Measurements from ENCODE around the gene KREMEN1.

KREMEN1 gene

GRCh38 chr22:29208879-29209623 is 136.2 kb downstream of the KREMEN1 start:
- FAIRE-seq: no peak

- FAIRE-seq: no peak
Measured at GRCh38 chr22:29209624-29209929, 136.7 kb downstream of the KREMEN1 start.

DNA sequence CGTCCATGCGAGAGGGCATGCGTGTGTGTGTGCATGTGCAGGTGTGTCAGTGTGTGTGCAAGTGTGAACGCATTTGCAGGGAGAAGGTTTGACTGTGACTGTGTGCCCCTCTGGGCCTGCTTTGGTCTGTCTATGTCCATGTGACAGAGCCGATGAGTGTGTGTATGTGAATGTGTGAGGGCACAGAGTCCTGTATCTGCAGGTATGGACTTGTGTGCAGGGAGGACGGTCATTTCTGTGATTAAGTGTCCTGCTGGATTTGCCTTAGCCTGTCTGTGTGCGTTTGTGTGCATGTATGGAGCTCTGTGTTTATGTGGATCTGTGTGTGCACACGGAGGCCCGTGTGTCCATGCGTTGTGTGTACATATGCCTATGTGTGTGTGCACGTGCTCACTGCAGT is 138.2 kb downstream of the KREMEN1 start:
- FAIRE-seq: no peak

- no peak for FAIRE-seq
Measured at GRCh38 chr22:29211466-29211865, 138.6 kb downstream of the KREMEN1 start.

DNA sequence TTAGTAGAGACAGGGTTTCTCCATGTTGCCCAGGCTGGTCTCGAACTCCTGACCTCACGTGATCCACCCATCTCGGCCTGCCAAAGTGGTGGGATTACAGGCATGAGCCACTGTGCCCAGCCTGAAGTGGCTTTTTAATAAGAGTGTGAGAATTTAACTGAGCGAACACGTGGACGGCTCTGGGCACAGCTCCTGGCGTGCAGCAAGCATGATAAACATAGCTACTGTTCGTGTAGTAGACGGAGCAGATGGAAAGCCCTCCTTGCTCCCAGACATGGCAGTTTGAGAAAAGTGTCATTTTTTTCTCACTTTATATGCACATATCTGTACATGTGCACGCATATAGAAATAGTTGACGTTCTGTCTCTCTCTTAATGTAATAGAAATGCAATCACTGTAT is 139.9 kb downstream of the KREMEN1 start:
- FAIRE-seq: no peak

- FAIRE-seq: no peak
Measured at GRCh38 chr22:29213493-29213892, 140.7 kb downstream of the KREMEN1 start.

DNA sequence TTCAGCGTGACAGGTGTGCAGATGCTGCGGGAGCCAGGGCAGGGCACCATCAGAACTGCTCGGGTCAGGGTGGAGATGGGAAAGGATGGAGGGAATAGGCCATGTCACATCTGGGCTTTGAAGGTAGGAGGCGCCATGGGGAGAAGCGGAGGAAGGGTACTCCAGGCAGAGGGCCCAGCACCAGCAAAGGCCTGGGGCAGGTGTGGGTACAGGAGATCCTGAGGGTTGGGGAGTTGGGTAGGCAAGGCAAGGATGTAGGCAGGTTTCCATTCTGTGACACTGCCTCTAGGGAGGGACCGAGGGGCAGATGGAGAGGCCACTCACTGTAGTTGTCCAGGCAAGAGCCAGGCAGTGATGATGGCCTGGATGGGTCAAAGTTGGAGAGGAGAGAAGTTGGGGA is 141.4 kb downstream of the KREMEN1 start:
- no peak for FAIRE-seq

DNA sequence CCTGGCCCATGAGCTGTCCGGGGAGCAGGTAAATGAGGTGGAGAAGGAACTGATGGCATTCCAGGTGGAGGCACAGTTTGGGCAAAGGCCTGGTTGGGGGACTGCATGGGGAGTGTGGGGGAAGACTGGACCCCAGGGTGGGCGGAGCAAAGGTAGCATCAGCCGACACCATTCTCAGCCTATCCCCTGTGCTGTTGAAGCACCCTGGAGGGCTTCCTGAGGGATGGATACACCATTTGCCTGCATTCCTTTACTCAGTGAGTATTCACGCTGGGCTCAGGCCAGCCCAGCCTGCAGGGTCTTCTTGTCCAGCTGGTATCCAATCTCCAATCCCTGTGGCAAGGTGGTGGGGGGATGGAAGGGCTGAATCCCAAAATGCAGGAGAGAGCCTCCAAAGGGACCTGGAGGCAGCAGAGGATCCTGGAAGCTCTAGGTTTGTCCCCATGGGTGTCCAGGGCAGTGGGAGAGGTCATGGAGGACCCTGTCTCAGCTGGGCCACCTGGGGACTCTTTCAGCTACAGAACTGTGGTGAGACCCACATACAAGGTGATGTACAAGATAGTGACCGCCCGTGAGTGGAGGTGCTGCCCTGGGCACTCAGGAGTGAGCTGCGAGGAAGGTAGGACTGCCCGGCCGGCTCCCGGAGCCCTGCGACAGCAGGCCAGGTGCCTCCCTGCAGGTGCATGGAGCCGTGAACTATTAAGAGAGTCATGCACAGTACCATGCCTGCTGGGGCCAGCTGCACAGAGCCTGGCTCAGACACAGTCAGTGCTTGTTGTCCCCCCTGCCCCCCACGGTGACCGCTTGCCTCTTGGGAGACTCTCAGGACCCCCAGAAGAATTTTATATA is 142.4 kb downstream of the KREMEN1 start:
- FAIRE-seq: no peak

DNA sequence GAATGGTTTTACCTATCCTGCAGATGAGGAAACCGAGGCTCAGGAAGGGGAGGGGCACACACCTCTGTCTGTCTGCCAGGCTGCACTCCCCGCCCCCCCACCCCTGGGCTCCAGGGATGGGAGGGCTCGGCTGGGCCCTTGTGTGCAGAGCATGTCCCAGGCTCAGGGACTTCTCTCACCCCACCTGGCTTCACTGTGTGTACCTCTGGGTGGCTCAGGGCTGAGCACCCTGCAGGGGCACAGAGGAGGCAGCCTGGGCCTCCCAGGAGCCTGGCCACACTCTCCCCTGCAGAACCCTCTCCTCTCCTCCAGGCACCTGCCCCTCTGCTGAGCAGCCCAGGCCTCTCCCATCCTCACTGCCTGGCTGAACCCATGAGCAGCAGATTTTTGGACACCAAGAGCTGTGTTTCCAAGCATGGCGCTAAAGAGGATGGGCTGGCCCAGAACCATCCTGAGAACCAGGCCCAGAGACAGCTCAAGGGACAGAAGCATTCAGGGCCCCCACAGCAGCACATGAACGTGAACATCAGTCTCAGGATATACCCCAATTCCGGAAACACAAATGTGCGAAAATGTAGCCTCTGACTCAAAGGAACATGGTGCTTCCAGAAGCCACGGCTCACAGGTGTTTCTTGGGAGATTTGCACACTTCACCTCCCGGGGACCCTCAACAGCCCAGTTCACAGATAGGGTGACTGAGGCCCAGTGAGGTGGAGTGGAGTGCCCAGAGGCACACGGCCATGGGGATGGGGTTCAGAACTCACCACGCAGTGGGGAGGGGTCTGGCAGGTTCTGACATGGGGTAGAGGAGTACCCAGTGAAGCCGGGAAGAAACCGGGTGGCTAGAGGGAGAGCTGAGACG is 143.4 kb downstream of the KREMEN1 start:
- FAIRE-seq: no peak

- no peak for FAIRE-seq
Measured at GRCh38 chr22:29216873-29217666, 144.2 kb downstream of the KREMEN1 start.
